SW480 (cell line): ENCODE data around the gene PHACTR3.

Experiments
- DNase-seq: peaks from one replicate; pipeline ENCODE4 v3.0.0-alpha.2; 2016; ENCODE audit warnings: low spot score

The PHACTR3 gene

DNA sequence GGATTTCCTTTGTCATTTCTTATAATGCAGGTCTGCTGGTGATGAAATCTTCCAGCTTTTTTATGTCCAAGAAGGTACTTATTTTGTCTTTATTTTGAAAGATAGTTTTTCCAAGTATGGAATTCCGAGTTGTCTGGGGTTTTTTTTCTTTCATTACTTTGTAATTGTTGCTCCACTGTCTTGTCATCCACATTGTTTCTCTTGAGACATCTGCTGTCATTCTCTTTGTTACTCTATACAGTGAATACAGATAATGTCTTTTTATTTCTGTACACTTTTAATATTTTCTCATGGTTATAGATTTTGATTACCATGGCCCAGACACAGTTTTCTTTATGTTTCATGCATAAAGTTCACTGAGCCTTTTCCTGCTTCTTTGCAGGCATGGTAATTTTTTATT, 196.0 kb downstream of the PHACTR3 start:
- no peak for DNase-seq

DNA sequence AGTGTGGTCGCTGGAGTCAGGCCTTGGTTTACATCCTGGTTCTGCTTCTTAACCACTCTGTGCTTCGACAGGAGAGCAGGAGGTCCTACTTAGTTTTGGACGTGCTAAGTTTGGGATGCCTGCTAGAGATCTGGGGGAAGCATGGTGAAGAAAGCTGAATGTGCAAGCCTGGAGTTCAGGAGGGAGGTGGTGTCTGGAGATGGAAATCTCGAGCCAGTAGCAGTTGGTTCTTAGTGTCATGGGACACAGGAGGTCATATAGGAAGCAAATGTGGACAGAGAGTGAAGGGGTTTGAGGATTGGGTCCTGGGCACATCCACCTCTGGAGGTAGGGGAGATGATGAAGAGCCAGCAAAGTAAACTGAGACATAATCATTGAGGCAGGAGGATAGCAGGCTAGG, 197.7 kb downstream of the PHACTR3 start:
- no peak for DNase-seq

DNA sequence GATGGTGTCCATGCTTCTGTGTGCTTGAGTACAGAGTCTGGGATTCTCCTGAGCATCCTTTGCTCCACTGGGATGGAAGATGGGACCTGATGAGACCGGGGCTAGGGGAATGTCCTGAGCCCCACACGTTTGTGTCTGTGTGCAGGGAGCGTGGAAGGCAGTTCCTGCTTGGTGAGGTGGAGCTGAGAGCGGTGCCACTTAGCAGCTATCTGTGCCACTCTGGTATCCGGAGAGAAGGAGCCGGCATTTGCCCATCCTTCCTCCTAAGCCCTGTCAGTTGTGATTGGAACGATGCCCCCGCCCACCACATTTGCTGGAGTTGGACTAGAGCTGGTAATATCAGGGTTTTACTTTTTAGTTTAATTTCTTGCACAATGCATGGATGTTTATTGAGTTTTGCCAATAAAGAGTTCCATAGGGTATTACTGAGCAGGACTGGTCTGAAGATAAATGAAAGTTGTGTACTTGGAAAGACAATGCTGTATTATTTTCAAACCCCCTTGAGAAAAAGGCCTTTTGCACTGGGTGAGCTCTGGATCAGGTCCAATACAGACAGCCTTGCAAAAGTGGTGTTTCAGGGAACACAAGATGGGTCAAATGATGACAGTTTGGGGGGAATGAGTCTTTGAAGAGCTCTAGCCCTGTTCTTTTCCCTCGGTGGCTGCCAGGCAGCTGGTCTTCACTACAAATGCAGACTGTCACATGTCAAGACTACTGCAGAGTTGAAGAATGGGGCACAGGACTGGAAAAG, 198.3 kb downstream of the PHACTR3 start:
- DNase-seq, result no peak

- DNase-seq, result no peak
These were observed 200.0 kb downstream of the PHACTR3 start for GRCh38 chr20:59804347-59804746.

GRCh38 chr20:59804871-59805665, 200.7 kb downstream of the PHACTR3 start:
- no peak for DNase-seq

DNA sequence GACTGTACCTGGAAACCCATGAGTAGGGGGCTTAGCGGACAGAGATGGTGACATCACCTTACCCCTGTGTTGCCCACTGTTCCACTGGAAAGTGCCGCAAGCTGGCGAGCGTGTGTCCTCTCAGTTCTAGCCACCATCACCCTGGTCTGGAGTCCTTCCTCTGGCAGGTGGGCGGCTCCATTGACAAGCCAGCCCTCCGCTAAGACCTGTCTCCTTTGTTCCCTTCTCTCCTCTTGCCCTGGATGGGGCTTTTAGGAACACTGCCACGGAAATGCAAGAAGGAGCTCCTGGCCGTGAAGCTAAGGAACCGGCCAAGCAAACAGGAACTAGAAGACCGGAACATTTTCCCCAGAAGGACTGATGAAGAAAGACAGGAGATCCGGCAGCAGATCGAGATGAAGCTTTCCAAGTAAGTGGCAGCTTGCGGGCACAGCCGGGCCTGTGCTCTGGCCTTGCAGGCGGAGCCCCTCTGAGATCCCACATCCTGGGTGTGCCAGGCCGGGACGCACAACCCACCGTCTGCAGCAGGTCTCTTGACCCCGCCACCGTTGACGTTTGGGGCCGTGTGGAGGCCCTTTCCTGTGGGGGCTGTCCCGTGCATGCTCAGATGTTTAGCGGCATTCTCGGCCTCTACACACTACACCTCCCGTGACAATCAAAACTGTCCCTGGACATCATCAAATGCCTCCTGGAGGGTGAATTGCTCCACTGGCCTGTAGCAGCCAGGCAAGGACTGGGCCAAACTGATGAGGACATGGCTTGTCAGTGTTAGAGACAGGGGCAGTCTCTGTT, 201.6 kb downstream of the PHACTR3 start:
- no peak for DNase-seq

- DNase-seq, result peak; percentile 68
These were observed 202.2 kb downstream of the PHACTR3 start for GRCh38 chr20:59806578-59806975.

- DNase-seq, result no peak
These were observed 203.8 kb downstream of the PHACTR3 start for GRCh38 chr20:59807909-59808728.

DNA sequence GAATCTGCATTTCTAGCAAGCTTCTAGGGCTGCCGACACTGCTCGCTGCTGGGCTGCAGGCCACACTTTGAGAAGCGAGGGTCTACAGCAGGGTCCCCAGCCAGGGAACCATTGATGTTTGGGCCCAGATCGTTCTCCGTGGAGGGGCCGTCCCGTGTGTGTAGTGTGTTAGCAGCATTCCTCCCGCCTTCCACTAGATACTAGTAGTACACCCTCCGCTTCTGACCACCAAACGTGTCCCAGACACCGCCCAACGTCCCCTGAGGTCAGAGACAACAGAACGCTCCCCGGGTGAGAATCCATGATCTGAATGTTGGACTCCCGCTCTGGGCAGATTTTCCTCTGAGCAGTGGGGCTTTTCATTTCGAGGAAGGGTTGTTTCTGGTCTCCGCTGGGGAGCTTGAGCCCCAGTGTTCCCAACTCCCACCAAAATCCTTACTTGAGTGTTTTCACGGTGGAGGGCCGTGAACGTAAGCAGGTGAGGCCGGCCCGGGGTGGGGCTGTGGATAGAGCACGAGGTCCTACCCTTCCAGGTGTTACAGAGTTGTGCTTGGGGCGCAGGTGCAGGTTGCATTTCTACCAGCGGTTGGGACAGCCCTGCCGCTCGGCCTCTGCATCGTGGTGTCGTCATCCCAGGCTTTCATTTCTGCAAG, 204.5 kb downstream of the PHACTR3 start:
- DNase-seq, result no peak

DNA sequence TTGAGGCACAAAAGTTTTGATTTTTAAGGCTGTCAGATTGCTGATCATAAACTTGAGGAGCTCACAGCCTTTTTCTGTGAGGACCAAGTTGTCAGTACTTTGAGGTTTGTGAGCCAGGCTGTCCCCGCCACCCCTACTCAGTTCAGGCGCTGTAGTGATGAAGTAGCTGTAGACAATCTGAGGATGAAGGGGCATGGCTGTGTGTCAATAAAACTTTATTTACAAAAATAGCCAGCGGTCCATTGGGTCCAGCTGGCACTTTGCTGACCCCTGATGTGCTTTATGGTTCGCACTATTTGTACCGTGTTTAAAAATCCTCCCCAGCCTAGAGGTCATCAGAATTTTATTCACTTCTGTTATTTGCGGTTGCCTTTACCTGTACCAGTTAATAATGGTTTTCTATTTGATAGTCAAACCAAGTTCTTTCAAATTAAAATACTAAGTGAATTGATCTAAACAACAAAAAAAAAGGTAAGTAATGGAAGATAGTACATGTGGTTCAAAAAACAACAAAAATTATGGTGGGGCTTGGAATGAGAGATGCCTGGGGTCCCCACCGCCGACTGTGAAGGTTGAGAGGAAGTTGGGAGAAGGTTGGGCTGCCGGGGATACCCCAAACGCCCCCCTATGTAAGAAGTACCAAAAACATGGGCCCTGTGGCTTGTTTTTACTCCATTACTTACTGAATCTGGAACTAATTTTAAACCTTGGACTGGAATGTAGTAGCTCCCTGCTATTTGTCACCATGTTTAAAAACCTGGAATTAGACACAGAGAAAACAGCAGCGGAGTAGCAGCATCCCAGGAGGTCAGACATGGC, 205.5 kb downstream of the PHACTR3 start:
- DNase-seq, result no peak

GRCh38 chr20:59810449-59811187, 206.3 kb downstream of the PHACTR3 start:
- no peak for DNase-seq

- DNase-seq, result no peak
These were observed 207.4 kb downstream of the PHACTR3 start for GRCh38 chr20:59811681-59812171.

GRCh38 chr20:59812286-59813125, 208.2 kb downstream of the PHACTR3 start:
- no peak for DNase-seq

- no peak for DNase-seq
These were observed 209.0 kb downstream of the PHACTR3 start for GRCh38 chr20:59813126-59813947.

GRCh38 chr20:59813948-59814839, 209.9 kb downstream of the PHACTR3 start:
- DNase-seq, result no peak

DNA sequence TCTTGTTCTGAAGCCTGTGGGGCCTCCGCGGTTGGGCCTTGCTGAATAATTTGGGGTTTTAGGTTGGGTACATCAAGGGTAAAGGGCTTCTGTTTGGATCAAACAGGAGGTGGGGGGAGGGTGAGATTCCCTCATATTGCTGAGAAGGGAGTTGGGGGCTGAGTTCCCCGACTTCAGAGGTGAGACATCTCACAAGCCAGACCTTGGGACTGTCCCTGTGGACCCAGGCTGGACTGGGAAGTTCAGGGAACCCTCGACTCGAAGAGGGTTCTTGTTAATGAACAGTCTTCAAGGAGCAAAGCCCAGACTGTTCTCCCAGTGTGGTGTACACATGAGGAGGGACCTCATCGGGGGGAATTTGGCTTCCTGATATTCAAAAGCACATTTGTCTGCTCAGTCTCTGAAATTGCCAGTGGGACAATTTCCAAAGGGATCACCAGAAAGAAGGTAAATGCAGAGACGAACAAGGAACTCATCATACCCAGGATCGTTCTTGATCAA, 210.6 kb downstream of the PHACTR3 start:
- no peak for DNase-seq
